ENCODE data around the gene PDCL2.

PDCL2 gene

GRCh38 chr4:55534306-55534705 is 57.7 kb downstream of the PDCL2 start:
- DNase-seq, result no peak

GRCh38 chr4:55530691-55531090 is 61.4 kb downstream of the PDCL2 start:
- DNase-seq, result no peak

DNA sequence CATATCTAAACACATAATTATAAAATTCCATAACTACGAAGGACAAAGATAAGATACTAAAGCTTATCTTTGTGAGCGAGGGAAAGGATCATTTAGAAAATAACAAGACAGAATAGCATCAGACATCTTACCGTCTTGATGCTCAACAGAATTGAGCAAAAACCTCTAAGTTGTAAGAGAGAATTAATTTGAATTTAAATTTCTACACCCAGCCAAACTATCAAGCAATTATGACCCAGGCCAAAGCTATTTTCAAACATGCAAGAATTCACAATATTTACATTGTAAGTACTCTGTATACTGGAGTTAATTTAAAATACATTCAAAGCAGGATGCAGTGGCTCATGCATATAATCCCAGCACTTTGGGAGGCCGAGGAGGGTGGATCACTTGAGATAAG is 61.9 kb downstream of the PDCL2 start:
- DNase-seq, result no peak

GRCh38 chr4:55528491-55528890 is 63.6 kb downstream of the PDCL2 start:
- no peak for DNase-seq

DNA sequence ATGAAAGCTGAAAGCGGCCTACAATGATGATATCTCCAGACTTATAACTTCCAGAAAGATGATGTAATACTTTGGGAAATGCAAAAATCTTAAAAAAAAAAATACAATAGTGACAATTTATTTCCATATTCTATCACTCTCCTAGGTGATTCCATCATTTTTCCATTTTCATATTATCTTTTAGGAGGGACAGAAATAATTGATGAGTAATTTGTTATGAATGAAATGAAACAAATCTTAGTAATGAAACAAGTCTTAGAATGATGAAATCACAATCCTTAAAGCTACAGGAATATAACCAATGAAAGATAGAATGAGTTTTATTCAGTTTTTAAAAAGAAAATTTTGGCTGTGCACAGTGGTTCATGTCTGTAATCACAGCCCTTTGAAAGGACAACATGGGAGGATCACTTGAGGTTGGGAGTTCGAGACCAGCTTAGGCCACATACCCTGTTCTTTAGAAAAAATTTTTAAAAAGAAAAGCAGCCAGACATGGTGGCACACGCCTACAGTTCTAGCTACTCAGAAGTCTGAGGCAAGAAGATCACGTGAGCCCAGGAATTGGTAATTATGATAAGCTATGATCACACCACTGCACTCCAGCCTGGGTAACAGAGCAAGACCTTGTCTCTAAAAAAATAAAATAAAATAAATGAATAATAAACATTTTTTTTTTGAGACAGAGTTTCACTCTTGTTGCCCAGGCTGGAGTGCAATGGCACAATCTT is 67.0 kb downstream of the PDCL2 start:
- DNase-seq, result no peak

DNA sequence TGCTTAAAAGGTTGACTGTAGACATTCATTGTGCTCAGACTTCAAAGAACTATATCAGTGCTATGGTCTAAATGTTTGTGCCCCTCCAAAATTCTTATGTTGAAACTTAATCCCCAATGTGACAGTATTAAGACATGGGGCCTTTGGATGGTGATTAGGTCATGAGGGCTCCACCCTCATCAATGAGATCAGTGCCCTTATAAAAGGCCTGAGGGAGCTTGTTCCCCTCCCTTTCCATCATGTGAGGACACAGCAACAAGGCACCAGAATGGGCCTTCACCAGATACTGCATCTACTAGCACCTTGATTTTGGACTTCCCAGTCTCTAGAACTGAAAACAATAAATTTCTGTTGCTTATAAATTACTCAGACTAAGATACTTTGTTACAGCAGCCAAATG is 73.6 kb downstream of the PDCL2 start:
- DNase-seq, result no peak

DNA sequence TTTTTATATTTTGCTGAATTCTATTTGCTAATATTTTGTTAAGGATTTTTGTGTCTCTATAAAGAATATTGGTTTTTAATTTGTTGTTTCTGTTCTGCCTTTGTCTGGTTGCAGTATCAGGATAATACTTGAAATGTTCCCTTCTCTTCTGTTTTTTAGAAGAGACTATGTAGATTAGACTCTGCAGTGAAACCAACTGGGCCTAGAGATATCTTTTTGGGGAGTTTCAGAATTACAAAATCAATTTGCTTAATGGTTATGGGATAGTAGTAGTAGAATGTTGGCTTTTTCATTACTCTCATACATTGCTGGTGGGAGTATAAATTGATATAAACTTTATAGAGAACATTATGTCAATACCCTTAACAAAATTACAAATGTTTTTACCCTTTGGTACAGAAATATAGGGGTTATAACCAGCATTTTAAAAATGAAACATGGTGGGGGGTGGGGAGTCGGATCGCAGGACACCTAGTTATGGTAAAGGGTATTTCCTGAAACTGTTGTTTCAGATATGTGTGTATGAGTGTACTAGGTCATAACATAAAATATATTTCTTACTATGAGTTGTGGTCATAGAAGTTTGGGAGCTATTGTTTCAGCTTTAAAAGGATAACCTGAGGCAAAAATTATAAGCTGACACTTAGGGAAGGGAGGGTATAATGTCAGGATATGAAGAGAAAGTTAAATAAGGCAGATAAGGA is 74.4 kb downstream of the PDCL2 start:
- DNase-seq, result no peak

DNA sequence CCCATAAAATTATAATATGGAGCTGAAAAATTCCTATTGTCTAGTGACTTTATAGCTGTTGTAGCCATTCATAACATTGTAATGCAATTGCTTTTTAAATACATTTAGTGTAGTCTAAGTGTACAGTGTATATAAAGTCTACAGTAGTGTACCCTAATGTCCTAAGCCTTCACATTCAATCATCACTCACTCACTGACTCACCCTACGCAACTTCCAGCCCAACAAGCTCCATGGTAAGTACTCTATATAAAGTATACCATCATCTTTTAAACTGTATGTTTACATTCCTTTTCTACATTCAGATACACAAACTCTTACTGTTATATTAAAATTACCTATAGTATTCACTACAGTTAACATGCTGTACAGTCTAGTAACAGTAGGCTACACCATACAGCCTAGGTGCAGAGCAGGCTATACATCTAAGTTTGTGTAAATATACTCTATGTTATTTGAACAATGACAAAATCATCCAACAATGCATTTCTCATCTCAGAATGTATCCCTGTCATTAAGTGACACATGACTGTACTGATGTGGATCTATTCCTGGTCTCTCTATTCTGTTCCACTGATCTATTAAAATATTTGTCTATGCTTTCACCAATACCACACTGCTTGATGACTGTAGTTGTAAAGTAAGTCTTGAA is 79.0 kb downstream of the PDCL2 start:
- no peak for DNase-seq

DNA sequence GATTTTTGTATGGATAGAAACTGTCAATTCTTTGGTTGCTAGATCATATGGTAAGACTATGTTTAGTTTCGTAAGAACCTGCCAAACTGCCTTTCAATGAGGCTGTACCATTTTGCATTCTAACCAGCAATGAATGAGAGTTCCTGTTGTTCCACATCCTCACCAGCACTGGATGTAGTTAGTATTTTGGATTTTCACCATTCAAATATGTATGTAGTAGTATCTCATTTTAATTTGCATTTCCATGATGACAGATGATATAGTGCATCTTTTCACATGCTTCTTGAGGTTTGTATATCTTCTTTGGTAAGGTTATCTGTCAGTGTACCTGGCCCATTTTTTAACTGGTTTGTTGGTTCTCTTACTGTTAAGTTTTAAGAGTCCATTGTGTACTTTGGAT is 80.0 kb downstream of the PDCL2 start:
- no peak for DNase-seq

GRCh38 chr4:55510685-55511084 is 81.4 kb downstream of the PDCL2 start:
- DNase-seq, result no peak

GRCh38 chr4:55509266-55509665 is 82.8 kb downstream of the PDCL2 start:
- no peak for DNase-seq

GRCh38 chr4:55507612-55508011 is 84.4 kb downstream of the PDCL2 start:
- DNase-seq, result no peak
